ENCODE measurements around the gene MAP3K14. TPM values are rescaled to one million over a fixed set of nuclear protein-coding genes. Genes with fewer than 3 reads are reported as not detected.

The MAP3K14 gene
- polyA plus RNA-seq, 1 experiment, result 4.9 TPM

GRCh38 chr17:45225964-45226530 is 90.8 kb downstream of the MAP3K14 start:
- Histone ChIP-seq H3K9me3 (ENCODE audit: control insufficient read depth, insufficient read depth, low read length) (no peaks in the 10 kb centered on the region; the same call in 1 of the 2 replicates), H3K27ac (ENCODE audit: low read depth, low read length) (no peak overlapping the region), H3K27me3 (ENCODE audit: control insufficient read depth, insufficient read depth, low read length) (peaks cover 15% of the 10 kb centered on the region), H3K4me3 (ENCODE audit: low read depth, low read length) (no peak overlapping the region)
- CTCF ChIA-PET, result interaction anchor here (0.6 to 1.8 kb wide), 3 partner anchors 9 to 164 kb away, joined by 6 to 10 read pairs (median 9); partner anchors contain the start of gene ACBD4
- no peak for TF ChIP-seq CTCF (IDR thresholded peaks at IDR 0.05; ENCODE audit: low read depth, low read length)
- DNase-seq (ENCODE audit: low read depth, low spot score), result no peak
- POLR2A ChIA-PET, result interaction anchor here (0.6 to 0.7 kb wide), 3 partner anchors 69 to 91 kb away, joined by 3 to 4 read pairs (median 3); partner anchors contain the start of genes HEXIM1 and MAP3K14

- Histone ChIP-seq H3K27ac (ENCODE audit: low read depth, low read length) (no peak overlapping the region), H3K4me3 (ENCODE audit: low read depth, low read length) (no peak overlapping the region), H3K9me3 (ENCODE audit: control insufficient read depth, insufficient read depth, low read length) (no peaks in the 10 kb centered on the region; the same call in 1 of the 2 replicates), H3K27me3 (ENCODE audit: control insufficient read depth, insufficient read depth, low read length) (peaks cover 24% of the 10 kb centered on the region)
- CTCF ChIA-PET, result interaction anchor here (1.6 to 1.8 kb wide), 2 partner anchors 10 to 90 kb away, joined by 9 to 10 read pairs; partner anchors contain the start of gene ACBD4
- no peak for DNase-seq (ENCODE audit: low read depth, low spot score)
- POLR2A ChIA-PET, result interaction anchor here (0.7 kb wide), 1 partner anchor 91 kb away, joined by 3 read pairs; the partner anchor contains the start of gene MAP3K14
- no peak for TF ChIP-seq CTCF (IDR thresholded peaks at IDR 0.05; ENCODE audit: low read depth, low read length)
Measured at GRCh38 chr17:45225051-45225700, 91.6 kb downstream of the MAP3K14 start.

GRCh38 chr17:45224671-45225050 is 92.2 kb downstream of the MAP3K14 start:
- no peak for TF ChIP-seq CTCF (IDR thresholded peaks at IDR 0.05; ENCODE audit: low read depth, low read length)
- ChIA-PET CTCF (no interaction called here), POLR2A (no interaction called here)
- no peak overlapping the region for H3K4me3 ChIP-seq (ENCODE audit: low read depth, low read length)
- DNase-seq (ENCODE audit: low read depth, low spot score), result no peak
- peaks cover 24% of the 10 kb centered on the region for H3K27me3 ChIP-seq (ENCODE audit: control insufficient read depth, insufficient read depth, low read length)
- H3K27ac ChIP-seq (ENCODE audit: low read depth, low read length), result no peak overlapping the region
- no peaks in the 10 kb centered on the region; the same call in 1 of the 2 replicates for H3K9me3 ChIP-seq (ENCODE audit: control insufficient read depth, insufficient read depth, low read length)

- TF ChIP-seq CTCF (IDR thresholded peaks at IDR 0.05; ENCODE audit: low read depth, low read length), result no peak
- Histone ChIP-seq H3K9me3 (ENCODE audit: control insufficient read depth, insufficient read depth, low read length) (no peaks in the 10 kb centered on the region; the same call in 1 of the 2 replicates), H3K4me3 (ENCODE audit: low read depth, low read length) (no peak overlapping the region), H3K27me3 (ENCODE audit: control insufficient read depth, insufficient read depth, low read length) (peaks cover 24% of the 10 kb centered on the region), H3K27ac (ENCODE audit: low read depth, low read length) (no peak overlapping the region)
- POLR2A ChIA-PET, result interaction anchor here (0.6 kb wide), 1 partner anchor 39 kb away, joined by 3 read pairs; no protein-coding TSS in a partner anchor
- CTCF ChIA-PET, result interaction anchor here (1.0 kb wide), 1 partner anchor 93 kb away, joined by 3 read pairs; the partner anchor contains the start of gene MAP3K14
- DNase-seq (ENCODE audit: low read depth, low spot score), result no peak
Measured at GRCh38 chr17:45223539-45224528, 93.0 kb downstream of the MAP3K14 start.

Measured in AG04450 (cell line).